HG02588 (cell line): ENCODE data around the gene ZFAND6.
"Not testable (repeated sequence)": the region's sequence is repeated elsewhere in the genome, so short reads cannot be mapped to it uniquely, and the experiment has no call there.

Source experiments
- ATAC-seq: cut with Tn5 transposase; IDR thresholded peaks from one replicate; pipeline ENCODE4 v1.9.1; 2021; ENCODE audit warnings: mild to moderate bottlenecking, moderate library complexity; ENCODE audit not compliant: unreplicated experiment

ZFAND6 gene

DNA sequence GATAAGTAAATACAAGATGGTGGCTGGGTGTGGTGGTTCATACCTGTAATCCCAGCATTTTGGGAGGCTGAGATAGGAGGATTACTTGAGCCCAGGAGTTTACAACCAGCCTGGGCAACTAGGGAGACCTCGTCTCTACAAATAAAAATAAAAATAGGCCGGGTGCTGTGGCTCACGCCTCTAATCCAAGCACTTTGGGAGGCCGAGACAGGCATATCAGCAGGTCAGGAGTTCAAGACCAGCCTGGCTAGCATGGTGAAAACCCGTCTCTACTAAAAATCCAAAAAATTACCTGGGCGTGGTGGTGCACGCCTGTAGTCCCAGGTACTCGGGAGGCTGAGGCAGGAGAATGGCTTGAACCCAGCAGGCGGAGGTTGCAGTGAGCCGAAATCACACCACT is 14.3 kb upstream of the ZFAND6 start:
- ATAC-seq, result not testable (repeated sequence)

DNA sequence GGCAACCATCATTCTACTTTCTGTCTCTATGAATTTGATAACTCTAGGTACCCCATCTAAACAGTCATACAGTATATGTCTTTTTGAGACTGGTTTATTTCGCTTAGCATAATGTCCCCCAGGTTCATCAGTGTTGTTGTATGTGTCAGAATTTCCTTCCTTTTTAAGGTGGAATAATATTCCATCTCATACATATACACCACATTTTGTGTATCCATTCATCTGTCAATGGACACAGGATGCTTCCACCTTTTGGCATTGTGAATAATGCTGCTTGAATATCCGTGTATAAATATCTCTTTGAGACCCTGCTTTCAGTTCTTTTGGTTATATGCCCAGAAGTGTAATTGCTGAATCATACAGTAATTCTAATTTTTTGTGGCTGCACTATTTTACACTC is 10.4 kb upstream of the ZFAND6 start:
- ATAC-seq, result no peak

DNA sequence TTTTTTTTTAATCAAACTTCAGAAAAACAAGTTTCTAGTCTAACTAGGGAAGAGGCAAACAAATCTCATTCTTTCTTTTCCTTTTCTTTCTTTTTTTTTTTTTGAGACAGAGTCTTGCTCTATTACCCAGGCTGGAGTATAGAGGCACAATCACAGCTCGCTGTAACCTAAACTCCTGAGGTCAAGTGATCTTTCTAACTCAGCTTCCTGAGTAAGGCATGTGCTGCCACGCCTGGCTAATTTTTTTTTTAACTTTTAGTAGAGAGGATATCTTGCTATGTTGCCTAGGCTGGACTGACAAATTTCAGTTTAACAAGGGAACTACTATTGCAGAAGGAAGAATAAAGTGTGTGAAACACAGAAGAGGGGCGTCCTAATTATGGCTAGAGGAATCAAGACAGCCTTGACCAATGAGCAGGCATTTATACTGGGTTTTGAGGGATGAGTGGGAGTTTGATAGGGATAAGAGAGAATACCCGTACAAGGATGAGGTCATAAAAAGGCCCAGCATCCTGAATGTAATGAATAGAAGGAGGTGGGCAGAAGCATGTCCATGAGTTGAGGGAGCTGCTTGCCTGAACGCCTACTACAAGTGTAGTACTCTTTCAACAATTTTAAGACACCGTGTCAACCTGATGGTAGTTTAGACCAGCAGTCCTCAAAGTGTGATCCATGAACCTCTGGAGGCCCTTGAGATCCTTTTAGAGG is 6.7 kb upstream of the ZFAND6 start:
- no peak for ATAC-seq

DNA sequence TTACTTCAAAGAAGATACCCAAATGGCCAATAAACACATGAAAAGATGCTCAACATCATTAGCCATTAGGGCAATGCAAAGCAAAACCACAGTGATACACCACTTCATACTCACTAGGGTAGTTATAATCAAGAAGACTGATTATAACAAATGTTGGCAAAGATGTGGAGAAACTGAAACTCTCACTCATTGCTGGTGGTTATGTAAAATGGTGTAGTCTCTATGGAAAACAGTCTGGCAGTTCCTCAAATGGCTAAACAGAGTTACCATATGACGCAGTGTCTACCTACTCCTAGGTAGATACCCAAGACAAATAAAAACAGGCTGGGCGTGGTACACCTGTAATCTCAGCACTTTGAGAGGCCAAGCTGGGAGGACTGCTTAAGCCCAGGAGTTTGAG is 3.5 kb upstream of the ZFAND6 start:
- no peak for ATAC-seq

DNA sequence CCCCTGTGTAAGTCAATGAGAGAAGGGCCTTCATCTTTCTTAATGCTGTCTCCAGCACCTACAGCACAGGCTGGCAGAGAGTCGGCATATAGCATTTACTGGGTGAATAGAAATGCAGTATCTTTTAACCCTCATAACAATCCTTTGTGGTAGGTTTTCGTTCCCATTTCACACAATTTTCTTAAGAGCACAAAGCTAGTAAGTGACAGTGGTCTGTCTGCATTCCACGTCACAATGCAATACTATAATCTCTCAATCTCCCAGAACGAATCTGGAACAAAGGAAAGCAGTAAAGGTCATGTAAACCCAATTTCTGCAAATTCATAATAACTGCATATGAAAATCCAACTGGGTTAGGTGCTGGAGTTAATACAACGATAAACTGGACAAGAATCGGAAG is 1.4 kb upstream of the ZFAND6 start:
- ATAC-seq, result no peak

DNA sequence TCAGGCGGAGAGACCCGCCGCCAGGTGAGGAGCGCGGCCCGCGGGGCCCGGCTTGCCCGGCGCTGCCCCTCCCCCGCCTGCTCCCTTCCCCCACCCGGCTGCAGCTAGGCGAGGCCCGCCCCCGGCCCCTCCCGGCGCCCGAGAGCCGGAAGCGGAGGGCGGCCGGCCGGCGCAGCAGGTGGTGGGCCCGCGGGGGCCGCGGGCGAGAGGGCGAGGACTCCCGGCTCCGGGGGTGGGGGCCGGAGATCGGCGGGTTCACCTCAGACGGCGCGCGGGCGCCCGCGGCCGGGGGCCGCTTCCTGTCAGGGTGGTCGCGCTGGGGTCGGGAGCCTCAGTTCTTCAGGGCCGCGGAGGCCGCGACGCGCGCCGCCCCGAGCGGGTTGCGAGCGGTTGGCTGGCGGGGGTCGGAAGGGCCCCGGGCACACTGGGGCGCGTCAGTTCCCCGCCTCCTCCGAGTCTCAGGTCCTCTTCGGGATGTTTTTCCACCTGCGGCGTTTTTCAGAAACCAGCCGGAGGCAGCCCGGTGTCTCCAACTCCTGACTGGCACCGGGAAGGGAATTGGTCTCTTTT is 395 bp downstream of the ZFAND6 start:
- ATAC-seq, result peak; percentile 55

DNA sequence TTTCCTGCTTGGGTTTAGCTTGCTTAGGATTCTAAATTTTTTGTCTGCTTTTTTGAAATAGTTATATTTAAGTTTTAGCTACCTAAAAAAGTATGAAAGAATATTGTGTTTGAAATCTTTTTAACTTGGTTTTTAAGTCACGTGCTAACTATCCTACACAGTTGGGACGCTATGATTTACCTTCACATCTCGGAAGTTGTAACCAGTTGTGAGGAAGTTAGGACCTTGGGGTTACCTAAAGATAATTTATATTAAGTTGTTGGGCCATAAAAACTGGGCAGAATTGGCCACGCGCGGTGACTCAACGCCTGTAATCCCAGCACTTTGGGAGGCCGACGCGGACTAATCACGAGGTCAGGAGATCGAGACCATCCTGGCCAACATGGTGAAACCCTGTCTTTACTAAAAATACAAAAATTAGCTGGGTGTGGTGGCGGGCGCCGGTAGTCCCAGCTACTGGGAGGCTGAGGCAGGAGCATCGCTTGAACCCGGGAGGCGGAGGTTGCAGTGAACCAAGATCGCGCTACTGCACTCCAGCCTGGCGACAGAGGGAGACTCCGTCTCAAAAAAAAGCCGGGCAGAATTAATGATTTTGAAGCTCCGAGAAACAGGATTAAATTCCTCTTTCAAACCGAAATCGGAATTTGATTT is 1.0 kb downstream of the ZFAND6 start:
- no peak for ATAC-seq

DNA sequence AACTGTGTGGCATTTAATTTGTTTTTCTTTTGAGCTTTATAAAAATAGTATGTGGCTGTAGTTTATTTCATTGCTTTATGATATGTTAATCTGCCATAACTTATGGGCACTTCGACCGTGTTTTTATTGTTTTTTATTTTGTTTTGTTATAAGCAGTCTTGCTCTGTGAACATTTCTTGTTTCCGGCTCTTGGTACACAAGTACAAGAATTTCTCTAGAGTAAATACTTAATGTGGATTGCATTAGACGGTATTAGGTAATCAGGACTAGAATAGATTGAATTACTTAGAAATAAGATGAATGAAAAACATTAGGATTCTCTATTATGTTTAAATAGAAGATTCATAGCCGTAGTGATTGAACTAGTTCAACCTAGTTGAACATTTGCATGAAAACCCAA is 2.1 kb downstream of the ZFAND6 start:
- ATAC-seq, result no peak

DNA sequence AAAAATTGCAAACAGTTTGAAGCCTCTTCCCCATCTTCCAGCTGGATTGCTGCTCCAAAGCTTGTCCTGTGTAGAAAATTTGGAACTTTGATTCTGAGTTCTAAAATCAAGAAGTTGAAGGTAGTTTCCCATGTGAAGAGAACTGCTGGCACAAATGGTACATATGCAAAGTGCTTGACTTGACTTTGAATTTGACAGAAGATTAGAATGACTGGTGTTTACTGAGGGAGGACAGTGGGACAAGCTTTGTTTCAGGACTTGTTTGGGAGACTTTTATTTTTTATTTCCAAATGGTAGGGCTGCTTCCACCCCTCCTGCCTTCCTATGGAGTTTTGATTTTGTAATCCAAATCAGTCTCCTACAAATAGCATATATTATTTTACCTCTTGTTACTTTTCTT is 7.4 kb downstream of the ZFAND6 start:
- ATAC-seq, result no peak

DNA sequence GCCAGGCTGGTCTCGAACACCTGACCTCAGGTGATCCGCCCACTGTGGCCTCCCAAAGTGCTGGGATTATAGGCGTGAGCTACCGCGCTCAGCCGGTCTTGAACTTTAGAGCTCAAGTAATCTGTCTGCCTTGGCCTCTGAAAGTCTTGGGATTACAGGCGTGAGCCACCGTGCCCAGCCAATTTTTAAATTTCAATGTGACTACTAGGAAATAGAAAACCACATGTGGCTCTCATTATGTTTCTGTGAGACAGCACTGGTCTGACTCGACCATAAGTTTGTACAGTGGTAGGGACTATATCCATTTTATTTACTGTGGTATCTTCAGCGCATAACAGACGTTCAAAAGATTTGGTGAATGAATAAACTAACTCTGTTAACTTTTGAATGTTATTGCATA is 9.1 kb downstream of the ZFAND6 start:
- ATAC-seq, result no peak

DNA sequence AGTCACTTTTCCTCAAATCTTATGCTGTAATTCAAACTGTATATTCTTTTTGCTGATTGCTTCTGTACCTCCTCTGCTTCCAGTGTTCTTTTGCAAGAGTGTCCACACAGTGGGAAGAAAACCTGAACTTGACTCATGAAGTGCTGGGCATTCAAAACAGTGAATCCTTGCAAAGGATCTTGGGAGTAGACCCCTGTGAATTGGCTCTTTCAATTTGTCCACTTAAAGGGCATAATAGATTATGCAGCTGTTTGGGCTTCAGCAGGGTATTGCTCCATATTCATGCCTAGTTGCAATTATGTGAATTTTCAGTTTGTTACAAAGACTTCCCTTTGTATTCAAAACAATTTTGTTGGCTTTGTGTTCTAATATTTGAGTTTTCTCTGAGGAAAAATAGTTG is 11.4 kb downstream of the ZFAND6 start:
- no peak for ATAC-seq

DNA sequence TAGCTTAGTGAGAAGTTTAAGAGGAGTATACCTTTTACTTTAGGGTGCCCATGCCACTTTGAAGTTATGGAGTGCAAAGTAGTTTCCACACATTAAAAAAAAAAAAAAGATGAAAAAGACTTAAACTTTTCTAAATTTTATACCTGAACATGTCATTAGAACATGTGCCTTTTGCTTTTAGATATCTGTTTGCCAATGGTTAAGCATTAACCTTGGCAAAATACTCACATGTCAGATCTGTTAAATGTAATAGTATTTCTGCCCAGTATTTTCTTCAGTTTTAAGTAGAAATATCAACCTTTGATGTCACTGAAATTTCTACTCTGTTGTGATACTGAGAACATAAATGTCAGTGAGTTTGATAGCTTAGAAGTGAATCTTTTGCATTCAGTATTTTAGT is 12.2 kb downstream of the ZFAND6 start:
- no peak for ATAC-seq

DNA sequence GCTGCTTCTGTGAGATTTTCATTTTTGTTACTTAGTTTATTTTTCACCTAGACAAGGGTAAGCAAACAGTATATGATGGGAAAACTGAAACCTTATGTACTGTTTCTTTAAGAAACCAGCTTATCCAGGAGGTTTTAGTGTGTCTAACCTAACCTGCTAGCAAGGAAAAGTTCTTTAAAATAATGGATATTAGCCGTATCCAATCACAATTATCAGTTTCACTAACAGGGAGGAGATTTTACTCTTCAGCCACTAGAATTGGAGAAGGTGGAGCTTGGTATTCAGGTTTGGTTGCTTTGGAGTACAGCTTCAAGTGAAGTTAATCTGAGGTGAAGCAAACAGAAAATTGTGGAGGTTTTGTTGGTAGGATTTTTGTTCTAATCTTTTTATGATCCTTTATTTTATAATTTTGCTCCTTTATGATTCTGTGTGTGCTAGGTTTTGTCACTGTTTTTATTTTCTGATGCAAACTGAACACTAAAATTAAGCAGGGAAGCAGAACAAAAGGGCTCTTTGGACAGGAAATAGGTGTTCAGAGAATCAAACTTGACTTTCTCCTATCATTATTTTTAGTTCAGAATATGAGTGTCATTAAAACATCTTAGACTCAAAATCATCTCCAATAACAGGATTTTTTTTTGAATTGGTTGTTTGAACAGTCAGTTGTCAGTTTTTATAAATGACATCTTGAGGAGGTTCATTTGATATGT is 13.0 kb downstream of the ZFAND6 start:
- peak; percentile 71 for ATAC-seq

DNA sequence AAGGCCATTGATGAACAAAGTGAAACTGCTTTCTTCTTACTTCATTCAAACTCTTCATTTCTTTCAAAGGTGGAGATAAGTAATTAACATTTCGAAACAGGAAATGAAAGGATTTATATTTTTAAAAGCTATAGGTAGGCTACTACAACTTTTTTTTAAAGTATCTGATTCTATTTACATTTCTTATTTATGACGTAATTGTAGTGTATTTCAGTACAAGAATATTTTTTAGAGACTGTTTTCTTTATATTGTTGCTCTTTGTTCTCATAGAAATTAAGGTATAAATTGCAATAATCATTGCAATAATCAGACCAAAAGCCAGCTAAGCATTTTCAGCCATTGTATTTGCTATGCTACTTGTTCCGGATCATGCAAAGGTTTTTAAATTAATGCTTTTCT is 13.7 kb downstream of the ZFAND6 start:
- ATAC-seq, result no peak

DNA sequence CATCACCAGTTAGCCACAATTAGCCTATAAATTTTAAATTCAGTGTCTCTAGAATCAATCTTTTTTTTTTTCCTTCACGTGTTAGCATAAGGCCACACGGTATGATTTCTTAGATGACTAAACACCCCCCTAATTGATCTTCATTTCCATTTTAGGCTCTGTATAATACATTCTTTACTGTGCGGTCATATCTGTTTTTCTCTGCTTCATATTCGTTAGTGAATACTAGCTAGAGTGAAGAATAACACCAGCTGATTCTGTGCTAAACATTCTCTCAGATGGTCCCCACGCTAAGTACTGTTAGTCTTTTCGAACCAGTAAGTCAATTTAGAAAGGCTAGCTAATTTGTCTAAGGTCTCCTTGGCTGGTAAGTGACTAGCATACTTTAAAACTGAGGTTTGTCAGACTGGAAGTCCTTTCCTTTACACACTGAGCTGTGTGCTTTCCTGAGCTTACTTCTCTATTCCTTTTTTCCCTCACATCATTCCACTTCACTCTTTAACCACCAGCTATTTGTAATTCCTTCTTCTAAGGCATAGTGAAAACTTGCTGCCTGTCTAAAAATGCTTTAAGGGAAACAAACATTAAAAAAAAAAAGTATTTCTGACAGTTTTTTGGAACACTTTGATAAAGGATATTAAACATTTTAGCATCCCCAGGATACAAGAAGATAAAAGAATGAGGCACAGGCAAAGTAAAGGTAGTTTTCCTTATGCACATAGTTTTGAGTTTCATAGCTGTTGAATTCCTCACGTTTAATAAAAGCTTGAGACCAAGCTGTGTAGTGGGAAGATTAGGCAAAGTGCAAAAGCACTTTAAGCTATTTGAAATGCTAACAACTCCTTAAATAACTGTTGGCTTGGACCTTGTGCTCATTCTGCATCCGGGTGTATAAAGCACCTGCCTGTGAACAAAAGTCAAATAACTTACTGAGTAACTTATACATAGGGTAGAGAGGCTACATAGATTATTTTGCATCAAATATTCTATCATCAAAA is 17.1 kb downstream of the ZFAND6 start:
- no peak for ATAC-seq

DNA sequence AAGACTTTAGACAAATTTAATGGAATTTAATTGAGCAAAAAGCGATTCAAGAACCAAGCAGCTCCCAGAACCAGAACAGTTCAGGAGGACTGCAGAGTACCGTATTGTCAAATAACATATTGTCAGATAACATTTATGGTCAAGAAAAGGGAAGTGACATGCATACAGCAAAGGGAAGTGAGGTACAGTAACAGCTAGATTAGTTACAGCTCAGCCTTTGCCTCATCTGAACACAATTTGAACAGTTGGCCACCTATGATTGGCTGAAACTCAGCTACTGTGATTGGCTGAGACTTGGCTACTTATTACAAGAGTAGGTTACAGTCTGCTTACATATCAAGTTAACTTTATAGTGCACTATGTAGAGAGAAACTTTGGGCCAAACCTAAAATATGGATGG is 21.9 kb downstream of the ZFAND6 start:
- no peak for ATAC-seq

DNA sequence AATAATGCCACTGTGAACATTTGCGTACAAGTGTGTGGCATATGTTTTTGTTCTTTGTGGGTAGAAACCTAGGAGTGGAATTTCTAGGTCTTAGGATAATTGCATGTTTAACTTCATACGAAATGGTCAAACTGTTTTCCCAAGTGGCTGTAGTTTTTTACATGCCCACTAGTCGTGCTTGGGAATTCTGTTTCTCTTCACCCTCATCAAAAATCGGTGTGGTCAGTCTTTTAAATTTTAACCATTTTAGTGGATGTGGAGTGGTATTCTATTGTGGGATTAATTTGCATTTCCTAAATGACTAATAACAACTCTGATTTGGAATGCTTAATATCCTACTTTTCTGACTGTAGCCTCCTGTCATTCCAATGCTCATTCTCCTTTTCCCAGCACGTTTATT is 27.6 kb downstream of the ZFAND6 start:
- no peak for ATAC-seq

DNA sequence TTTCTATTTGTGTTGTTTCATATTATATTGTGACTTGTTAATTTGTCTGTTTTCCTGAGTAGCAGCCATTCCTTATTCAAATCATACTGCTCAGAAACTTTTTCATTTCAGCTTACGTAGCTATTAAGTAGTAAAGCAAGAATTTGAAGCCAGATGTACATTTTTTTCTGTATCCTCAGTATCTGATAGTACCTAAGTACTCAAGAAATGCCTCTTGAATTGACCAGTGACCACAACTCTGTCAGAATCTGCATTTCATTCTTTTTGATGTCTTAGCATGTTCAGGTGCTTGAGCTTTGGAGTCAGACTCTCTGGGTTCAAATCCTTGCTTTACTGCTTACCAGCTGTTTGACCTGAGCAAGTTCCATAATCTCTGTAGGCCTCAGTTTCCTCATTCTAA is 30.6 kb downstream of the ZFAND6 start:
- ATAC-seq, result no peak

DNA sequence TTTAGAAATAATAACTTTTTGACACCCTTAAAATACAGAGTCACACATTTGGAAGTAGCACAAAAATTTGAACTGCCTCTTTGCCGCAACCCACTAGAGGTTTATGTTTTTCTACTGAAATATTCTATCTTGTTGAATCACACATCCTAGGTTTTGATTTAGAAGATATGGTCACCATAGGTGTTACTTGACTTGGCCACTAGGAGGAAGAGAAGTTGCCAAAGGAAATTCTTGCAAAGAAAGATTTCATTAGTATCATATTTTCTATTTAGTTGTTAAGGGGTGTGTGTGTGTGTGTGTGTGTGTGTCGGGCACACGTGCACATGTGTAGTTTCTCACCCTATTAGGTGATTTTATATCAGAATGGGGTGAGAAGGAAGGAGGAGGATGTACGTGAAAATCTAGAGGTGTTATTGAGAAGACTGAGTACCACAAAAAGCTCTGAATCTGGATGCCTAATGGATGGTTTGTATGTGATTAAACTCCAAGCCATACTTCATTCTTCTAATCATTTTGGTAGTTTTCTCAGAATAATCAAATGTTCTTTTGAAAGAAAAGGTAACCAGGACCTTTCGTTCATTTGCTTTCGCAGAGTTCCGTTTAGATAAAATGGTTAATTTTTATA is 31.5 kb downstream of the ZFAND6 start:
- no peak for ATAC-seq

DNA sequence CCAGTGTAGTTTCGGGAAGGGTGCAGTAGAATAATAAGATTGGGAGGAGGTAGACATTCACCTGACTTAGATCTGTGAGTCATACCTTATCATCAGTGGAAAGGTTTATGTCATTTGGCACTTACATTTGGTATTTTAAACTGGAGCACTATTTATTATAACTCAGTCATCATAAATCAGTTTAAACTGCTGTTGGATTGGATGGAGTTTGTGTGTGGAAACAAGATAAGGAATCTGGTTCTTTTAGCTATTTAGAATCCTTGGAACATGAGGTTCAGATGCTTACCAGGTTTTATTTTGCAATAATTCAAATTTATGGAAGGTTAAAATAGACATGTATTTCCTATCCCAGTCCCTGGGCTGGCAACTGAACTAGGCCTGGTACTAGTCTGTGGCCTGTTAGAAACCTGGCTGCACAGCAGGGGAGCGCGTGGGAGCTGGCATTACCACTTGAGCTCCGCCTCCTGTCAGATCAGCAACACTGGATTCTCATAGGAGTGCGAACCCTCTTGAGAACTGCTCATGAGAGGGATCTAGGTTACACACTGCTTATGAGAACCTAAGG is 34.5 kb downstream of the ZFAND6 start:
- ATAC-seq, result no peak
